NCI-H510A (cell line): ENCODE data around the gene CXCR3.
"Not testable (repeated sequence)": the region's sequence is repeated elsewhere in the genome, so short reads cannot be mapped to it uniquely, and the experiment has no call there.

Source experiments
- DNase-seq: peaks from one replicate; lab custom pipeline; 2025; lab: John Stamatoyannopoulos, UW

CXCR3 gene

DNA sequence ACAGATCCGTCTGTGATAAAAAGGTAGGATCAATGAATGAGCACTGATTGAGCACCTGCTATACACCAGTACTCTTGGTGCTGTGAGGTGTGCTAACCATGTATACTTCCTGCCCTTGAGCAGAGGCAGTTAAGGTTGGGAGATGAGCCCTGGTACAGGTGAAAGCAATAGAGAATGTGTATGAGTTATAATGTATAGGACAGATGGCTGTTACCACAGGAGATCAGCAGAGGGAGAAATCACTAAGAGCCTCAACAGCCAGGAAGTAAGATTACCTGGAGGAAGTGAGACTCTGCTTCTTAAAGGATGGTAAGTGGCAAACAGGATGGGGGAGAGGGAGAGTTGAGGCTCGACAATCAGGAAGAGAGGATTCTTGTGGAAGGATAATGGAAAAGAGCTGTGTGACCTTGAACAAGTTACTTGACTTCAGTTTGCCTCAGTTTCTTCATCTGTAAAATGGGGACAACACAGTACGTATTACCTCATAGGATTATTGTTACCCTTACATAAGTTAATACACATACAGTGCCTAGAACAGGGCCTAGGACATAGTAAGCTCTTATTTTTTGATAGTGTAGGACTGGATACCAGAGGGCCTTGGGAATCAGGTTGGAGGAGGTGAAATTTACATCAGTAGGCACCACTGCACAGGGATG lies 9.1 kb downstream of the CXCR3 start:
- no peak for DNase-seq

DNA sequence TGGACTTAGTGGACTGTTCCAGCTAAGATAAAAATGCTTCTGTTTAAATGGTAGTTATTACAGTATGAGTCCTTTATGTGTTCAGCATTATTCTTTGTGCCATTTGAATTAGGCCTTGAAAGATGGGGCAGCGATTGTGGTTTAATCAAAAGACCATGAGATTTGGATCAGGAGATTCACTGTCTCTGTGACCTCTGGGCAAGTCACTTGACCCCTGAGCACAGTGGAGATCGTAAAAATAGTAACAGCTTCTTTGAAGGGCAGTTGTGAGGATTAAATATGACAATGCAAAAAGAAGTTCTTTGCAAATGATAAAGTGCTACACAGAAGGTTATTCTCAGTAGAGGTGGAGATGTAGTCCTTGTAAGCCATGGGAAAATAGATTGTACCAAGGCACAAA lies 10.8 kb downstream of the CXCR3 start:
- DNase-seq: no peak

DNA sequence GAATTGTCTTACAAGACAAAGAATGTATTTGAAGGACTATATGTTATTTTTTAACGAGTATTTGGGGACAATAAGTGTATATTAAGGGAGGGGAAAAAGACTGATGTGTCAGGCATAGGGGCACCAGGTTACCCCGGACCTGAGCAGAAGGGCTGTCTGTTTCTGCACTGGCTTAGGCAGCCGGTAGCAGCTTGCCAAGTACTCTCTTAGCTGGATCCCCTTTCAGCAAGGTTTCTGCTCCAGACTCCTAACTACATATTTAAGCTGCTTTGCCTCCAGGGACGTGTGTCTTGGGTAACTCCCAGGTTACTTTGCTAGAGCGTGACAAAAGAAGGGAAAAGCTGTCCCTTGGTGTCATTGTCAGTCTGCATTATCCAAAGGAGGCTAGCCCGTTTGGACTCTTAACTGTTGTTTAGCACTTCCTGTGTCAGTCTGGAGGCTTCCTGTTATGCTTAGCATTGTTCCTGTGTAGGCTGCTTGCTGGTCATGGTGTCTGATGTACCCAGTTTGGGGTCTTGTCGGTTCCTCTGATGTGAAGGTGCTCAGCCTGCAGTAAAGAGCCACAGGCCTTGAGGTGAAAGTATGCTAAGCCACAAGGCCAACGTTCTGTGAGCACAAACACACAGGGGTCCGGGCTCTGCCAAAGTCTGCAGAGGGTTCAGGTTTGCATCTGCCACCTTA lies 11.6 kb downstream of the CXCR3 start:
- no peak for DNase-seq

DNA sequence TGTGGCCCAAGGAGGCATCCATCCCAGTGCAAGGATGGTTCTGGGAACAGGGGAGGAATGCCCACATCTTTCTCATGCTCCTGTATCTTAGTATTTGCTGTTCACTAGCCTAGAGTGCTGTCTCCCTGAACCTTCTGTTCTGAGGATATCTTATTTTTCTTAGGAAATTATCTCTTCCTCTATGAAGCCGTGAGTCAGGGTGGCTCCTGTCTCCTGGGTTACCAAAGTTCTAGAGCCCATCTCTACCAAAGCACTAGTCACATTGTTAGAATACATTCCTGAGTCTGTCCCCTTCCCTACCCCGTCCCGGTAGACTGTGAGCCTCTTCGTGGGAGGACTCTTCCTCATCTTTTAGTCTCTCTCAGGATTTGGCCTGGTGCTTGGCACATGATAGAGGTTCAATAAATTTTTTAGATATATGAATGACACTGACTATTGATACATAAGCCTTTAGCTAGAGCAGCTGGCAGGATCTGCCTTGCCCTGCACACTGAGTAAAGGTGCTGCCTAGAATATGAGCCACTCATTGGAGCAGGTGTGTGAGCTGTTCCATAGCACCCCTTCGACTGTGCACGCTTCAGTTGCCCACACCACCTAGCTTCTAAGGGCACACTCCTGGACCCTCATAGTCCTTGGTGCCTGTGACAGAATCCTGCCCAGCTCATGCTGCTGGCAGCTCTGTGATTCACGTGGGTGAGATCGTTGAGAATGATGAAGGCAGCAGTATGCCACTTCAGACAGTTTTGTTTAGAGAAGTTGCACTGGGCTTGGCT lies 13.3 kb downstream of the CXCR3 start:
- DNase-seq: no peak

DNA sequence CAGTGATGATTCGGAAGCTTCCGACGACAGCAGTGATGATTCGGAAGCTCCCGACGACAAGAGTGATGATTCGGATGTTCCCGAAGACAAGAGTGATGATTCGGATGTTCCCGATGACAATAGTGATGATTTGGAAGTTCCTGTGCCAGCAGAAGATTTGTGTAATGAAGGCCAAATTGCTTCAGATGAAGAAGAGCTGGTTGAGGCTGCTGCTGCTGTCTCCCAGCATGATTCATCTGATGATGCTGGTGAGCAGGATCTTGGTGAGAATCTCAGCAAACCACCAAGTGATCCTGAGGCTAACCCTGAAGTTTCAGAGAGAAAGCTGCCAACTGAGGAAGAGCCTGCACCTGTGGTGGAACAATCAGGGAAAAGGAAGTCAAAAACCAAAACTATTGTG lies 14.2 kb downstream of the CXCR3 start:
- DNase-seq: no peak

DNA sequence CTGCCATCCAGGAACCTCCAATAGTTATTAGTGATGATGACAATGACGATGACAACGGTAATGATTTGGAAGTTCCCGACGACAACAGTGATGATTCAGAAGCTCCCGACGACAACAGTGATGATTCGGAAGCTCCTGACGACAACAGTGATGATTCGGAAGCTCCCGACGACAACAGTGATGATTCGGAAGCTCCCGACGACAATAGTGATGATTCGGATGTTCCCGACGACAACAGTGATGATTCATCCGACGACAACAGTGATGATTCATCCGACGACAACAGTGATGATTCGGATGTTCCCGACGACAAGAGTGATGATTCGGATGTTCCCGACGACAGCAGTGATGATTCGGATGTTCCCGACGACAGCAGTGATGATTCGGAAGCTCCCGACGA lies 14.7 kb downstream of the CXCR3 start:
- DNase-seq: no peak

DNA sequence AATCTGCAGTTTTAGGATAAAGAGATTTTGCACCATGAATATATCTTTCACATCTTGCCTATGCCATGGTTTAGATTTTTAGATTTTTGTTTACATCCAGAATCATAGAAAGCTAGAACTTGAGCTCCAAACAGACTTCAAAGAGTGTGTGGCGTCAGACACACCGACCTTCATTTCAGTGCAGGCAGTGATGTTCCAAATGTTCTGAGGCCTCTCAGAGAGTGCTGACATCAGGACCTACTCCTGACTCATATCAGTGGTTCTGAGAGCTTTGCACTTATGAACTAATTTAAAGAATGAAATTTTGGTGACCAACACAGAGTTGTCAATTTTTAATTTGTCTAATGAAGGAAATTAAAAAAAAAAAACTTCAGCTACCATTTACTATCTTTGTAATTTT lies 18.3 kb downstream of the CXCR3 start:
- no peak for DNase-seq

DNA sequence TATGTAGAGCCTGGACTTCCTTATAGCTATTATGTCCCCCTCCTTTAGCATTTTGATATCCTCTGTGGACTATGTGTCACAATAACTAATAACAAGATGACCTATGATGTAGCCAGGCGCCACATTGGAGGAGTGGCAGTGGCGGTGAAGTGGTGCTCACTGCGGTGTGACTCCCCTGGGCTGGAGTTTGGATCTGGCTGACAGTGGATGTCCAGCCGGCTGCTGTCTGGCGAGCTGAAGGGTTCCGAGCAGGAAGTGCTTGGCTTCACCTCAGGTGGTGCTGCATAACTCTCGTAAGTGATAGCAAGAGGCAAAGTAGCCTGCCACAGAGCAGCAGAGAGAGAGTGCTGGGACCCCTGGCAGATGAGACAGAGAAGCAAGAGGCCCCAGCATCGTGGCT lies 25.1 kb downstream of the CXCR3 start:
- DNase-seq: not testable (repeated sequence)

DNA sequence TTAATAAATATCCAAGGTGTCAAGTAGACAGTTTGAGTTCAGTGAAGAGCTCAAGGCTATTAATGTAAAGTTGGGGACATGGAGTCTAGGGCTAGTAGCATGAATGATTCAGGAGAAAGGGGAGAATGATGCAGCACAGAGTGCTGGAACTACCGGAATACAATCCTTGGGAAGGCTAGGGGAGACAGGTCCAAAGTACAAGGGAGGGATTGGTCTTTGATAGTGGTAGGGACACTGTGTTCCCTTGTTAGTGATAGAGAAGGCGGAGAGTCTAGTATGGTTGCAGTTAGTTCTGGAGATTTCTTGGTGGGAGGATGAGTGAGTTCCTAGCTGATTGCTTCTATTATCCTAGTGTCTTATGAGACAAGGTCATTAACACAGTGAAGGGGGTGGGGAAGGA lies 31.4 kb downstream of the CXCR3 start:
- no peak for DNase-seq

DNA sequence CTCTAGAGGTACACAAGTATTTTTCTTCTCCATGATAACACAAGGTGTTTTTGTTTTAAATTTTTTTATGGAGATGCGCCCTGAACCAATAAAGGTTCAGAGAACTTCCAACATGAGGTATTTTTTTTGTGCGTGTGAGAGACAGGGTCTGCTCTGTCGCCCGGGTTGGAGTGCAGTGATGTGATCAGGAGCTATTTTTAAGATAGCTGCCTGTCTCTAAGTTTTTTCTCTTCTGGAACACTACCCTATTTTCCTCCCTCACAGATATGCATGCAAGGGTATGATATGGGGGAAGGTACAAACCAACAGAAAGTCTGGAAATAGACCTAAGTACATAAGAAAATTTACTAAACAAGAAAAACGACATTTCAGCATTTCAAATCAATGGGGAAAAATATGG lies 37.1 kb downstream of the CXCR3 start:
- no peak for DNase-seq

DNA sequence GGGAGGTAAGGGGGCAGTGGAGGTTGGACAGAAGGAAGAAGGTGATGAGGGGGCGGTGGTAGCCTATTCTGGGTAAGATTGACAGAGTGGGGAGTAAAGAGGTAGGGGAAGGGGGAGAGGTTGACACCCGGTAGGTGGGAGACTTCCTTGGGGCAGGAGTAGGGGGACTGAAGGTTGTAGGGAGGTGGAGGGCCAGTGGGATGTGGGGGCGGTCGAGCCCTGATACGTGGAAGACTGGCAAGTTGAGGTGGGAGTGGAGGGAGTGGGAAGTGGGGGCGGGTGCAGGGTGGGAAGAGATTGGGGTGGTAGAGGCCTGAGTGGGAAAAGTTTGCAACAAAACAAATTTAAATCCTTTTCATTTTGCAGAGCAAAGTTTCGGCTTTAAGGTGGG lies 38.3 kb downstream of the CXCR3 start:
- no peak for DNase-seq

DNA sequence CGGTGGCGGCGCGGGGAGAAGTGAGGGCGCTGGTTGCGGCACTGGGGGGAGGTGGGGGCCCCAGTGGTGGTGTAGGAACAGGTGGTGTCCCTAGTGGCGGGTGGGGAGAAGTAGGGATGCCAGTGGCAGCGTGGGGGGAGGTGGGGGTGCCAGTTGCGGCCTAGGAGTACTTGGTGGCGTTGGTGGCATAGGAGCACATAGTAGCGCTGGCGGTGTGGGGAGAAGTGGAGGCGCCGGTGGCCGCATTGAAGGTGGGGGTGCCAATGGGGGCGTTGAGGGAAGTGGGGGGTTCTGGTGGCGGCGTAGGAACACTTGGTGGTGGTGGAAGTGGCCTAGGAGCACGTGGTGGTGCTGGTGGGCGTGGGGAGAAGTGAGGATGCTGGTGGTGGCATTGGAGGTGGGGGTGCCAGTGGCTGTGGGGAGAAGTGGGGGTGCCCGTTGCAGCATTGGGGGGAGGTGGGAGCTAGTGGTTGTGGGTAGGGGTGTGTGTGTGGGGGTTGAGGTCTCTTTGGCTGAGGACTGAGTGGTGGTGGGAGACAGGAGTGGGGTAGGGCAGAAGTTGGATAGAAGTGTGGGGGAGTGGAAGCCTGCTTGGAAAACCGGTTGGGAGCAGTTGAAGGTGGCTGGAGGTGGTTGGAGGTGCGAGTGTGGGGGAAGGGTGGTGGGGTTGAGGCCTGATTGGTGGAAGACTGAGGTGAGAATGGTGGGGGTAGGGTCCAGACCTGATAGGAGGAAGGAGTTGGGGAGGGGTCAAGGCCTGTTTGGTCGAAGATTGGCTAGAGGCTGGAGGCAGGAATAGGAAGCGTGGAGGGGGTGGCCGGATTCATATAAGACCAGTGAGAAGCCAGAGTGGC lies 38.9 kb downstream of the CXCR3 start:
- no peak for DNase-seq

DNA sequence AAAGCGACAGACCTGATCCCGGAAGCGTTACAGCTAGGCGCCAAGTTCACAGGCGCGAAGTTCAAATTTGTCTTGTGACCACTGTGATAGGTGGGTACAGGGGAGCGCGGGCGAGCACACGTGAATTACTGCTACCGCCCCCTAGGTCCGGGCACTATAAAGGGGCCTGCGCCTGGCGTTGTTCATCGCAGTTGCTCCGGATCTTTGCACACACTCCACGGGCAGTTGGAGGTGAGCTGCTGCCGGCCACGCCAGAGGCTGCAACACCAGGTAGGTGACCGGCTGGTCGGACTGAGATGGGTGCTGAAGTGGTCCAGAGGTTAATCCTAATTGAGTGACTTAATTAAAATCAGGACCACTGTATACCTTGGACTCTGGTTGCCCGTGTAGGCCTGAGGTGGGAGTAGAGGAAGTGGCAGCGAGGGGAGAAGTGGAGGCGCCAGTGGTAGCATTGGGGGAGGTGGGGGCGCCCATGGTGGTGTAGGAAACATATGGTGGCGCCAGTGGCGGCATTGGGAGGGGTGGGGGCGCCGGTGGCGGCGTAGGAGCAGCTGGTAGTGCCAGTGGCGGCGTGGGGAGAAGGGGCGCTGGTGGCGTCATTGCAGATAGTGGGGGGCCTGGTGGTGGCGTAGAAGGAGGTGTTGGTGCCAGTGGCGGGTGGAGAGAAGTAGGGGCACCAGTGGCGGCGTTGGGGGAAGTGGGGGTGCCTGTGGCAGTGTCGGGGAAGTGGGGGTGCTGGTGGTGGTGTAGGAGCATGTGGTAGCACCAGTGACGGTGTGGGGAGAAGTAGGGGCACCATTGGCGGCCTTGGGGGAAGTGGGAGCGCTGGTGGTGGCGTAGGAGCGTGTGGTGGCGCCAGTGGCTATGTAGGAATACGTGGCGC lies 39.8 kb downstream of the CXCR3 start, which contains the start of gene GCNA:
Gene GCNA (plus strand): TSS at position 185 of the 883 bp plus-strand sequence. CDS start 2,385 bp downstream, outside the sequence.
- no peak for DNase-seq

DNA sequence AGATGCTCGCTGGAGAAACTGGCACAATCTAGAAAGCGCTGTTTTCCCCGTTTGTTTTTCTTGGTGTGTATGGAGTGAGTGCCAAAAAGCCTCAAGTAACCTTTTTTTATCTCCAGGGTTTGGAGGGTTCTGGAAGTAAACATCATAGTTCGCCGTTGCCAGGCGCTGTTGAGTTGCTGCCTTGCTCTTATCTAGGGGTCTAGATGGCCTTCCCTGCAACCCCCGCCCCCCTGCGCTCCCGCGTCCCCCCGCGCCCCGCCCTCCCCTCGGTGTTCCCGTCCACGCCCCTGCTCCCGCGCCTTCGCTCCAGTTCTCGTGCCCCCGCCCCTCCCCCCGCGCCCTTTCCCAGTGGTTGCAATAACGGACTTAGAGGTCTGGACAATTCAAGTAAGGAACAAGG lies 40.6 kb downstream of the CXCR3 start:
- DNase-seq: no peak

DNA sequence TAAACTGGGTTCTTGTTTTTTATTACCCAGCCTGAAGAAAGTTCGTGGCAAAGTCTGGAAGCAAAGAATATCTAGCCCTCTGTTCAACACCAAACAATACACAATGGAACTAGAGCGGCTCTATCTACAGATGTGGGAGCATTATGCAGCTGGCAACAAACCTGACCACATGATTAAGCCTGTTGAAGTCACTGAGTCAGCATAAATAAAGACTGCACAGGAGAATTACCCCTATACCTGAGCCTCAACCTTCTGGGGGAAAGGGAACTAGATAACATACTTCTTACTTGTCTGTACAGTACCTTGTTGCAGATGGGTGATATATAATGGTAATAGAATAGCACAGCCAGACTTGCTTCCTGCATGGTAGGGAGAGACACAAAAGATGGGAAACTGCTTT lies 44.7 kb downstream of the CXCR3 start:
- DNase-seq: no peak

DNA sequence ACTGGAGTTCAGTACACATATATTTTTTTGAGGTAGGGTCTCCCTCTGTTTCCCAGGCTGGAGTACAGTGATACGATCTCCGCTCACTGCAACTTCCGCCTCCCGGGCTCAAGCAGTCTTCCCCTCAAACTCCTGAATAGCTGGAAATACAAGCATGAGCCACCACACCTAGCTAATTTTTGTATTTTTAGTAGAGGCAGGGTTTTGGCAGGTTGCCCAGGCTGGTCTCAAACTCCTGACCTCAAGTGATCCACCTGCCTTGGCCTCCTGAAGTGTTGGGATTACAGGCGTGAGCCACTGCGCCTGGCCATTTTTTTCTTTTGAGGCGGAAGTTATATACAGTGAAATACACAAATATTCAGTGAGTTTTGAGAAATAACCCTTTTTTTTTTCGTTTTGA lies 46.9 kb downstream of the CXCR3 start:
- DNase-seq: not testable (repeated sequence)
